Endometrium (tissue), 2 donors: ENCODE results near the gene M1AP.

Experiments used
- FAIRE-seq: peaks from 2 replicates; lab custom pipeline; 2012; peaks lifted over from hg19 to GRCh38; lab: Jason Lieb, UNC
- donor health status: control.
- donor health status: control.

Gene M1AP

DNA sequence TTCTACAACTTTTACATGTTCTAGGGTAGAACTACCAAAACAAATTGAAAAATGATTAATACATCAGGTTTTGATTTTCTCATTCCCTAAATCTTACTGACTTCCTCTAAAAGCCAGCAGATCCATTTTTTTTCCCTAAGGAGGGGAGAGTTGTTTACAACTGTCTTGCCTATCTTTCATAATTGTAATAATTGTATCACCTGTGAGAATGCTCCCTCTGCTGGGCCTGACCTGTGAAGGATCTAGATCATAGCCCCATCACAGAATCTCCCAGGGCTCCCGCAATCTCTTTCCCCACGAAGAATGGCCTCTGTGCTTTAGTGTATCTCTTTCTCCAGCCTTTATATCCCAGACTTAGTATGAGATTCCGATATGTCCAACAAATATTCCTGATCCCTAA, 103.5 kb downstream of the M1AP start:
- no peak for FAIRE-seq

DNA sequence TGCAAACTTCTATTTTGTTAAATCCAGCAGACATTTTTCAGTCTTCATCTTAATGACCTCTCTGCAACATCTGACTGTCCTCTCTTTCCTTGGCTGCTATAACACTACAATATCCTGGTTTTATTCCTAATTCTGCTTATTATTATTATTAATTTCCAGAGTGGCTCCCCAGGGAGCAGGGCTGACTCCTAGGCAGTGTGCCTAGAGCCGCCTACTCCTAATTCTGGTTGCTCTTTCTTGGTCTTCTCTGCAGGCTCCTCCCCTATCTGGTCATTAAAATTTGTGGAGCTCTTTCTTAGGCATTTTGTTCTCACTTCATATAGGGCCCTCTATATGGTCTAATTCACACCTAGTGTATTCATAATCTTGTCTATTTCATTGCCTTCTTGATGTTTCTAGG, 105.2 kb downstream of the M1AP start:
- no peak for FAIRE-seq

DNA sequence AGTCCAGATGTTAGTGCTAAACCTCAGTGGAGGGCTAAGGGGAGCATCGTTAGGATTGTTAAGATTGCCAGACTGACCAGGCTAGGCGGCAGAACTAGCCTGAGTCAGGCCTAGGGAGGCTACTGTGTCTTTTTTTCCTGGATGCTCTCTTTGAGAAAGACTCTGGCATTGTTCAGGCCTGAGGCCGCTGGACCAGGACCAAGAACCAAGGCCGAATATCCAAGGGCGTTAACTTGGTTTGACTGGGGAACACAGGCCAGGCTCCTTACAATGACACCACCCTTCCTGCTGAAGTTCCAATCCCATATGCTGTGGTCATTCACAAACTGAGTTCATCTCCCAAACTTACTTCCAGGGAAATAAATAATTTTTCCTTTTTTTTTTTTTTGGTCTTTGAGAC, 107.8 kb downstream of the M1AP start:
- no peak for FAIRE-seq

DNA sequence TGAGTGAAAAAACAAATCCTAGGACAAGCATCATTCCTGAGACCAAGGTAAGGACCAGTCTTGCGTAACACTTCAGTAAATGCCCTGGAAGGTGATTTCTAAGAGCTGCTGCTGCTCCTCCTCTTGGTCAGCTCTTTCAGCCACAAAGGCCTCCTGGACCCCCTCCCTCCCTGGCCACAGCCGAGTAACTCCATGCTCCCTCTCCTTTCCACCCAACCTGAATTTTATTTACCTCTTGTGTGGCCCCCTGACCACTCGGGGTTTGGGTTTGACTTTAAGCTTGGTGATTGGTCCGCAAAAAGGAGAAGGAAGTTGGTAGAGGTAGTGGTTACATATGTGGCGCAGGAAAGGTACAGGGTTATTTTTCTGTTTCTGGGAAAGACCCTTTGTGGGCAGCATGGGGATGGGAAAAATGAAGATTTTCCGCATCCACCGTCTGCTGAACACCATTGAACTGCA, 109.2 kb downstream of the M1AP start:
- no peak for FAIRE-seq

DNA sequence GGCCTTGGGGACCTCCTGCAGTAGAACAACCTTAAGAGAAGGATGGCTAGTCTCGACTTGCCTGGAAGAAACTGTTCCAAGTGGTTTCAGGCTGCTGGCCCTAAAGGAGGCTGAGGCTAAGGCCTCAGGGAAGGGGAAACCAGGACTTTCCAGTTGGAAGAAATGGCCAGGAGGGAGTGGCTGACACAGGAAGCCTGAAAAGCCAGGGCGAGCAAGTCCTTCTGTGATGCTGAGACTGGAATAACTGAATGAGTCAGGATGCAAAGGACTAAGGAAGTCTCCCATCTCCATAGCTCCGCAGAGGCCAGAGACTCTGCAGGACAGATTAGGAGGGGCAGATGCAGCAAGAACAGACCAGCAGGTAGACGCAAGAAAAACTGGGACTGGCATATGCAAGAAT, 111.0 kb downstream of the M1AP start:
- no peak for FAIRE-seq

DNA sequence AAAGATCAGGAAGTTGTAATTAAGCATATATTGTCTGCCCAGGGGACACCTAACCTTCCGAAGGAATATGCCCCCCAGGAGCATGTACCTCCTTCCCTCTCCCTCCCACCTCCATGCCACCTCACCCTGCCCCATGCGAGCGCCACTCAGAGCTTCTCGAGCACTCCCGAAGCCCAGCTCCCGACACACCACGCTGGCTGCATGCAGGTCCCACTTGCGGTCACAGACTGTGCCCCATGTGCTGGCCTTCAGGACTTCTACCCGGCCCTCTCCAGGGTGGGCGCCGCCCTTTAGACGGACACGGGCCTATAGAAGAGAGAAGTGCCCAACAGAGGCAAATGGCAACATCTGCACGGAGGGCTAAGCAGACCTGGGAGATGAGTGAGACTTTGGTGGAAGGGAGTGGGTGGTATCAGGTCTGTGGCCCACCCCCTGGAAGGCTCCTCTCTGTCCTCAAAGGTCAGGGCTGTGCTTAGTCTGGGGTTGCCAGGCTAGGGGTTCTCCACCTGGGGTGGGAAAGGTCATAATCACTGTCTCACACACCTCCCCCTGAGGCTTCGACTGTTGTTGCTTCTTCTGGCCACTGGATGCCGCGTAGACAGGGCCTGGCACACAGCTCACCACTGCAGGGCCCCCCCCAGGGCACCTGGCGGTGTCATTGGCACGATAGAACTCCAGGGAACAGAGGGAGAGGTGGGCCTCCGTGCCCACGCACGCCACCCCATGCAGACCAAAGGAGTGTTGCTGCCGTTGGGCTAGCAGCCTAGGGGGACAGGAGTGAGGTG, 111.8 kb downstream of the M1AP start:
- no peak for FAIRE-seq

DNA sequence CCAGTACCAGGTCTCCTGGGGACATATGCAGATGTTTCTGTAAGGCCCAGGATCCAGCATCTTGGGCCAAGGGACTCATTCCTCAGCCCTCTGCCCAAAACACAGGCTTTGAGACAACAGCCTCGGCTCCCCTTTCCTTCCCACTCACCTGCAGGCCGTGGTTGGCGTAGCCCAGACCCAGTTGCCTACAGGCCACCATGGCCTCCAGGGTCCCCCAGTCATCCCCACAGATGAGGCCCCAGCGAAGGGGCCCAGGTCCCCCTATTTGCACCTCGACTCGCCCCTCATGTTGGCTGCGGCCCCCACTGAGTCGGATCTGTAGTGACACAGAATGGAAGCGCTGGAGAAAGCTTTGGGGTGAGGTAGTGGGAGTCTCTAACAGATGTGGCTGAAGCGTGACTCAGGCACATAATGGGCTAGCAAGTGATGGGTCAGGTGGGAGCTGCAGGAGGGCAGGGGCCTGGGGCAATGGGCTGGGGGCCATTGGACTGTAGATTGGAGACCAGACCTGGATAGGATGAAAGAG, 112.6 kb downstream of the M1AP start:
- FAIRE-seq, result no peak

DNA sequence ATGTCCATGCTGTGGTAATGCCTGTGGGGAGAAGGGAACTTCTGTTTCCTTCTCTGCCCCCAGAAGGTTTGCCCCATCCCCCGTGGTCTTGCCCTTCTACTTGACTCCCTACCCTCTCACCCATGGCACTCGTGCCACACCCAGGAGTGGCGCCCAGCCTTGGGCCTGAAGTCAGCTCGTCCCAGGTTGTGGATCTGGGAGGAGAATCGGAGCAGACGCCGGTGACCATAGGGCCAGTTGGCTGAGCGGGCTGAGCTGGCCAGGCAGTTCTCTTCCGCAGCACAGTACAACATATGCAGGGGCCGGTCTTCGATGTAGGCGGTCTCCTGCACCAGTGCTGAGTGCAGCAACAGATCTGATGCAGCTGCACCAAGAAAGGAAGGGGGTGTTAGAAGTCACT, 113.7 kb downstream of the M1AP start:
- FAIRE-seq, result no peak

DNA sequence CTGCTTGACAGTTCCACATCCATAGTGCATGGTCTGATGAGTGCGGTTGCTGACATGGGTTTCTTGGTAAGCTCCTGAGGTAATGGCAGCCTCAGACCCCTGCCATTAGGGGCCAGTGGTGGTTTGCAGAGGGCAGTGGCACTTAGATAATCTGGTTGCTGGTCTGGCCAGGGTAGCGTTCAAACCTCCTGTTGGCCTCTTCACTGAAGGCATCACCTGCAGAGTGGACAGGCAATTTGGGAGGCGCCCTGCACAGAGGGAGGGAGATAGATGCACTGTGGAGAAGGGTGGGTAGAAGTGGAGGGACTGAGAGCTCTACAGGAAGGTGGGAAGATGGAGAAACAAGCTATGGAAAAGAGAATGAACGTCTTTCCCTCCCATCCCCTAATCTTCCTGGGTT, 114.7 kb downstream of the M1AP start:
- no peak for FAIRE-seq

DNA sequence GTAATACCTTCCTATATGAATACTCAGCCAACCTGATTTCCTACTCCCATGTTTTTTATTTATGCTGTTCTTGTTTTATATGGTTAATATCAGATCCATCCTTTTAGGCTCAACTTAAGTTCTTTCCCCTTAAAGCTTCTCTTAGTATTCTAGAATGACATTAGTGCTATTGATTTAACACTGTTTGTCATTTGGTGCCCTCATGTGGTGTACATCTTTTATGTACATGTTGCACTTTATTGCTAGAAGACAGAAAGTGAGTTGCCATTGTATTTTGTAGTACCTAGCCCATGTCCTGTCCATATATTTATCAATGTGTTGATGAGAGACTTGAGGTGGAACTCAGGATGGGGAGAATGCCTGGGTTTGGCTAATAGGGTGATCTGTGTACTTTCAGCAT, 115.9 kb downstream of the M1AP start:
- FAIRE-seq, result no peak

DNA sequence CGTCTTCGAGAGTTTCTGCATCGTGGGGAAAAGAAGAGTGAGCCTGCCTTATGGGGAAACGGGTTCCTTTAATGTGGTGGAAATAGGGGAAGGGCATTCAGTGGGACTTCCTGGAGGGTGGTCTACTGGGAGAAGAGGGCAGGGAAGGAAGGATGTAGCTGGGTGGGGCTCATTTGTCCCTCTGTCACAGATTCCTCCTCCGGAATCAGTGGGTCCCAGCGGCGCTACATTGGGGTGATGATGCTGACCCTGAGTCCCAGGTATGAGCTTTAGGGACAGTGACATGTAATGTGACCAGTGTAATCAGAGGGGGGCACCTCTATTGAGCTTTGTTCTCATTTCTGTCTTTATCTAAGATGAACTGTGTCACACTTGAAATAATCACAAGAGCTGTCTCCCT, 116.5 kb downstream of the M1AP start:
- FAIRE-seq, result no peak

DNA sequence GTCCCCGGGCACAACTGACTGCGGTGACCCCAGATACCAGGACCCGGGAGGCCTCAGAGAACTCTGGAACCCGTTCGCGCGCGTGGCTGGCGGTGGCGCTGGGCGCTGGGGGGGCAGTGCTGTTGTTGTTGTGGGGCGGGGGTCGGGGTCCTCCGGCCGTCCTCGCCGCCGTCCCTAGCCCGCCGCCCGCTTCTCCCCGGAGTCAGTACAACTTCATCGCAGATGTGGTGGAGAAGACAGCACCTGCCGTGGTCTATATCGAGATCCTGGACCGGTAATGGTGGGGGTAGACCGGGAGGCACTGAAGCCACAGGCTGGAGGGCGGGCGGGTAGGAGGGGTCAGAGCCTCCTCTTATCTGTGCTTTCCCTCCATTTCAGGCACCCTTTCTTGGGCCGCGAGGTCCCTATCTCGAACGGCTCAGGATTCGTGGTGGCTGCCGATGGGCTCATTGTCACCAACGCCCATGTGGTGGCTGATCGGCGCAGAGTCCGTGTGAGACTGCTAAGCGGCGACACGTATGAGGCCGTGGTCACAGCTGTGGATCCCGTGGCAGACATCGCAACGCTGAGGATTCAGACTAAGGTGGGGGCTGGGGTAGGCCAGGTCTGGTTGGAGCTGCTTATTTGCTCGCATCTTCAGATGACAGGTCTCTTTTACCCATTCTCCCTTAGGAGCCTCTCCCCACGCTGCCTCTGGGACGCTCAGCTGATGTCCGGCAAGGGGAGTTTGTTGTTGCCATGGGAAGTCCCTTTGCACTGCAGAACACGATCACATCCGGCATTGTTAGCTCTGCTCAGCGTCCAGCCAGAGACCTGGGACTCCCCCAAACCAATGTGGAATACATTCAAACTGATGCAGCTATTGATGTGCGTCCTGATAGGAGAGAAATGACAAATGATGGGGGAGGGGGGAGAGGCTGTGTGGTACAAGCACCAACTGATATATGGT, 117.6 kb downstream of the M1AP start:
- no peak for FAIRE-seq

DNA sequence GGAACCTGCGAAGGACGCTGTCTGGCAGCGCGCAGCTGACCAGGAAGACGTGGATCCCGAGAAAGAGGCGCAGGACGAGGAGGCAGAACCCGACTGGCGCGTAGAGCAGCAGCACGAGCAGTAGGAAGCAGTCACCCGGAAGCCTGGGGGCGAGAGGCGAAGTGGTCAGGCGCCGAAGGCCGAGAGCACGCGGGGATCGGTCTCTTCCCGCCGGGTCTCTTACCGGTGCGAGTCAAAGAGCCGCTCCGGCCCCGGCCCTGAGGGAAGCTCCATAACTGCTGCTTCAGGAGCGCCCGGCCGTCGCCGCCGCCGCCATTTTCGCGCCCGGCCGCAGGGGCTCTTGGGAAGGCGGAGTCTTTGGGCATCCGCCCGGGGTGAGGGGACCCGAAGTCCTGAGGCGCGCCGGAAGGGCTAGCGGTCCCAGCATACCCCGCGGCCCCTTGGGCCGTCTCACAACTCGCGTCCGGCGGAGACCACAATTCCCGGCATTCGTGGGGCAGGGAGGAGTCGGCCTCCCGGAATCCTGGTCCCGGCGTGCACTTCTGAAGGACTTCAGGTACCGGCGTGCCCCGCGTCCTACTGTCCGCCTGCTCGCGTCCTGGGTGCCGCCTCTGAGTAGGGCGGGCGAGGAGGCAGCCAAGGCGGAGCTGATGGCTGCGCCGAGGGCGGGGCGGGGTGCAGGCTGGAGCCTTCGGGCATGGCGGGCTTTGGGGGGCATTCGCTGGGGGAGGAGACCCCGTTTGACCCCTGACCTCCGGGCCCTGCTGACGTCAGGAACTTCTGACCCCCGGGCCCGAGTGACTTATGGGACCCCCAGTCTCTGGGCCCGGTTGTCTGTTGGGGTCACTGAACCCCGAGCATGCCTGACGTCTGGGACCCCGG, 118.5 kb downstream of the M1AP start, which contains the start of the genes AUP1 and HTRA2:
TSS of gene AUP1 (minus strand) at position 350 of the 882 bp plus-strand sequence. CDS start at position 273, 77 bp downstream.
TSS of gene HTRA2 (plus strand) at position 577 of the 882 bp plus-strand sequence. CDS start at position 651, 74 bp downstream.
- peak; percentile 88 for FAIRE-seq

DNA sequence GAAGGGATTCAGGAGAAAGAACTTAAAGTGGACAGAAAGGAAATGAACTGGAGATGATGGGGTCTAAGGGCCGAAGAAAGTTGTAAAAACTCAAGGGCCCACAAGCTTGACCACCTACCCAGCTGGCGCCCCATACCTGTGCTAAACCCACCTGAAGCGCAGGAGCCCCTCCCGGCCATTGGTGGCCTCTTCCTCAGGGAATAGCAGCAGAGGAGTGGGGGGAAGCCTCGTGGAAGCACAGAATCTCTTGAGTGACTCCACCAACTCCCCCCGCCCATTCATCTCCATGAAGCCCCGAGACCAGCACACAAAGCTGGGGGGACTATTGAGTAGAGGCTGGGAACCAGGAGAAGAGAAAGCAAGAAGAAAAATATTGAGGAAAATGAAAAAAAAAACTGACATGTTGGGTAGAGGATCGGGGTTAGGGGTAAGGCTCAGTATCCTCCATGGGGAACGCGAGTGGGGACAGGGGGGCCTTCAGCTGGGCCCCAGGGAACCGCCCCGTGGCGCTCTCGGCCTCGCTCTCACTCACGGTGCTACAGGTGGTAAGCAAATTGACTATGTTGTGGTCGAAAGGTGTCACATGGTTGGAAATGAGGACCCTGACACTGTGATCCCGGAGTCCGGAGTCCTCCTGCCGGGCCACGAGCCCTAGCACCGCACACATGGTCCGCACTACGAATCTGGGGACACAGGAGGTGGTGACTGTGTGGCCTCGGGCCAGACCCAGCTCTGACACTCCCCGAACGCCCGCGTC, 119.4 kb downstream of the M1AP start:
- FAIRE-seq, result no peak

DNA sequence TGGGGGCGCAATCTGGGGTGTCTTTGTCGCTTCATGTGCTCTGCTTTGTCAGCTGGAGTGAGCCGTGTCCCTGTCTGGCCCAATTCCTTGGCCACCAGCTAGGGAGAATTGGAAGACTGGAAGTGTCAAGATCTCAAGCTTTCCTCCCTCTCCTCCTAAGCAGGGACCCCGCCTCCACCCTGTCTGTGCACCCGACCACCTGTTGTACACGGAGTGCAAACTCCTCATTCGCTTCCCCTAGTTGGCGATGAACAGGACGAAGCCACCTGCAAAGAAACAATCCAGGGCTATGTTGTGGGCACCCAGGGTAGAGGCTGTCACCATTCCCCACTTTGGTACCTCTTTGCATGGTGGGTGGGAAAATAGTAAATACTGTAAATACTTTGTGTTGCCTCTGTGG, 120.4 kb downstream of the M1AP start:
- no peak for FAIRE-seq

DNA sequence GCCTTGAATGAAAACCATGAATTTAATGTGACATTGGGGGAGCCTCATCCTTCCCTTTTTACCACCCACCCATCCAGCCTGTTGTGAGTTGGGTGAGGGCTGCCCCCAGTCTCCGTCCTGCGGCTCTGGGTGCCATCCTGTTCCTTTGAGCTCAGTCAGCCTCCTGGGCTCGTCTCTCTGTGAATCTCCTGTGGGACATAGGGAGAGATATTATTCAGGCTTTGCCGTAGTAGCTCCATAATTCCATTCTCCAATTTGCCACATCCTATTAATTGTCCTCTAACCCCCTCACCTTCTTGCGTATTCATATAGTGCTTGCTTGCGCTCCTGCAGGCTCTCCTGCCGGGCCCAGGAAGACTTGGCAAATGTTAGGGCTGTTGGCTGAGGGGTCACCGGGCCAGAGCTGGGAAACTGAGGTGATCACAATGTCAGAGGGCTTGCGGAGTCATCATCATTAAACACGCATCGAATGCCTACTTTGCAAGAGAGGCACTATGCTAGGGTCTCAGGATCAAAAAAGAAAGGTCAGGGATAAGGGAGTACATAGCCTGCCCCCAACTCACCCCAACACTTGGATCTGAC, 121.4 kb downstream of the M1AP start:
- no peak for FAIRE-seq

DNA sequence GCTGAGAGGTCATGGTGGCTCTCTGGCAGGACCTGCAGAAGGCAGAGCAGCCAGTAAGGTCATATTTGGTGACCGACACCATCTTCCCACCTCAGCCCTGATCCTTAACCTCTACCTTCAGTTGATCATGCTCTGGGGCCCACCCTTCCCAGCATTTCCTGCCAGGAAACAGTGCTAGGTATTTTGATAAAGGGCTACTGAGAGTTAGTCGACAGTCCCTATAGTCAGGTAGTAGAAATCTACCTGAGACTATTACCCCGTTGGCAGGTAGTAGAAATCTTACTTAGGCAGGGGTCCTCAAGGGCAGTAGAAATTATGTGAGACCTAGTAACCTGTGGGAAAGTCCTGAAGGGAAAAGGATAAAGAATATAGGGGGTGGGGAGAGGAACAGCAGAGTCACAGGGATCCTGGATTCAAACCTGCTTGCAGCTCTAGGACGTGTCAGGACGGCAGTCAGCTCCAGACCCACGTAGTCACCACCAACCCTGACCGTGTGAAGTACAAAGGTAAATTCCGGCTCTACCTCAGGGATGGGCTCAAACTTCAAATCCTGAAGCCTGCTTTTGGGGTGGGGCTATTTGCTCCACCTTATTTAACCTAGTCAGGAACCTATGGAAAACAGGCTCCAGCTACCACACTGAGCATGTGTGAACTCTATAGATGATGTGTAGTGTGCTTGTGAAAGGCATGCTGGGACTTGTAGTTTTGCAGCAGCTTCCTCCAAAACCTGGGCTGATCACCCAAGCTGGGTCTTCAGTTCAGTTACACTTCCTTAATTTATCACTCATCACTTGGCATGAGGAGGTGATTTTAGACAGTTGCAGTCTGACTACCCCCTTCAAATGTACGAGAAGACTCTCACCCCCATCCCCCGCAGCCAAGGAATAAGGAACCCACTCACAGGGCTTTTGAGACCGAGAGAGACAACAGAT, 122.1 kb downstream of the M1AP start, which contains the start of gene DQX1:
TSS of gene DQX1 (minus strand) at position 515 of the 932 bp plus-strand sequence. CDS start at position 13, 502 bp downstream.
- no peak for FAIRE-seq

DNA sequence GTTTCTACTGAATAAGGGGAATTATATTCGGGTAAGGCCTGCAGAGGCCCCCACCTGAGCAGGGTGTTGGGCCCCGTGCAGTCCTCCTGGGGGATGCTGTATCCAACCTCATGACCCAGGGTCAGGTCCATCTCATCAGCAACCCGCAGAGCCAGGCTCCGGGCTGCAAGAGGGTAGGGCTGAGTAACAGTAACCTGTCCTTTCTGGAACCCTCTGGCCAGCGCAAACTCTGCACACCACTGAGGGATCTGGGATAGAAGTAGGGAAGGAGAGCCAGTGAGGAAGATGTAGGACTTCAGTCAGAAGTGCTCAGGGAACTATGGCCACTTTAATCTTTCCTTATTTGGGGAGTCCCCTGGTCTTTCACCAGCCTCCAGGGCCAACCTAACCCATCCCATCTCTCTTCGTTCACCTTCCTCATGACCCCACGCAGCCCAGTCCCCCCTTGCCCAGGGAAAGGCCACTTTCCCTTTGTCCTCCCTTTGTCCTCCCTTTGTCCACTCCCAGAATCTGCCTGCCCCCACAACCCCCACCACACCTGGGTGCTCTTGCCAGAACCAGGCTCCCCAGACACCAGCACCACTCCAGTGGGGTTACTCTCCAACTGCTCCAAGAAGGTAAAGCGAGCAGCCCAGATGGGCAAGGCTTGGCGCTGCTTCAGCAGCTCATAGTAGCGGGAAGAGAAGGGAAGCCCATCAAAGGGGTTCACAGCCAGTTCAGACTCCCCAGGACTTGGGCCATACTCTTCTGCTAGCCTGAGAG, 123.0 kb downstream of the M1AP start:
- no peak for FAIRE-seq
